IMR-90 (cell line): ENCODE data around the gene CXADR. TPM values are rescaled to one million over a fixed set of nuclear protein-coding genes. Genes with fewer than 3 reads are reported as not detected.

Source experiments
- ATAC-seq: fragments of 200-7000 bp; cut with Tn5 transposase; 2 replicates; pipeline ENCODE4 v1.9.1; 2020; ENCODE audit warnings: low read depth, mild to moderate bottlenecking, moderate library complexity
- BruUV-seq: library from RNA; stranded (reverse); fragments of 400-500 nt; replicated peaks from 2 replicates; lab custom pipeline; 2021; lab: Mats Ljungman, UMichigan
- CTCF ChIA-PET: fragments of 300-600 bp; formaldehyde crosslinking; extraction: SDS; loops from one replicate; lab custom pipeline; 2021; ENCODE audit warnings: antibody characterized with exemption; lab: Yijun Ruan, JAX
- POLR2A ChIA-PET: fragments of 300-600 bp; sonication (Branson Sonifier 250); formaldehyde crosslinking; loops from one replicate; lab custom pipeline; 2022; ENCODE audit warnings: antibody characterized with exemption; ENCODE audit not compliant: unreplicated experiment; lab: Charles Lee
- DNase-seq: peaks from one replicate; pipeline ENCODE4 v3.0.0; 2013
- H2AFZ ChIP-seq: replicated peaks from 2 replicates; pipeline ENCODE3; 2013; ENCODE audit warnings: low read length, mild to moderate bottlenecking; ENCODE audit not compliant: poor library complexity
- H2AK5ac ChIP-seq: 2 replicates; pipeline ENCODE4 v1.6.1; 2013; ENCODE audit warnings: low read depth, low read length, inconsistent platforms
- H2AK9ac ChIP-seq: replicated peaks from 2 replicates; pipeline ENCODE3; 2013; ENCODE audit warnings: mild to moderate bottlenecking, low read depth, low read length, moderate library complexity; ENCODE audit not compliant: poor library complexity
- H2BK120ac ChIP-seq: 2 replicates; pipeline ENCODE4 v1.6.1; 2013; ENCODE audit warnings: low read depth, low read length, inconsistent platforms
- H2BK15ac ChIP-seq: 3 replicates; pipeline ENCODE4 v1.6.1; 2013; ENCODE audit warnings: low read depth, low read length, inconsistent platforms
- H2BK20ac ChIP-seq: 2 replicates; pipeline ENCODE4 v1.6.1; 2013; ENCODE audit warnings: low read depth, mild to moderate bottlenecking, inconsistent platforms, low read length, moderate library complexity
- H2BK5ac ChIP-seq: 2 replicates; pipeline ENCODE4 v1.6.1; 2013; ENCODE audit warnings: mild to moderate bottlenecking, low read depth, low read length, inconsistent platforms; ENCODE audit not compliant: poor library complexity, severe bottlenecking
- H3K14ac ChIP-seq: replicated peaks from 2 replicates; pipeline ENCODE4 v1.6.1; 2013; ENCODE audit warnings: low read depth, low read length, inconsistent platforms
- H3K18ac ChIP-seq: 2 replicates; pipeline ENCODE4 v1.6.1; 2013; ENCODE audit warnings: low read depth, low read length, control low read depth
- H3K23ac ChIP-seq: 2 replicates; pipeline ENCODE4 v1.6.1; 2013; ENCODE audit warnings: low read depth, low read length, inconsistent platforms
- H3K27ac ChIP-seq: 2 replicates; pipeline ENCODE4 v1.5.1; 2013; ENCODE audit warnings: mild to moderate bottlenecking, control low read depth, low read length; ENCODE audit not compliant: insufficient read depth
- H3K27me3 ChIP-seq: 2 replicates; pipeline ENCODE4 v1.6.1; 2013; ENCODE audit warnings: low read length; ENCODE audit not compliant: control insufficient read depth, insufficient read depth
- H3K36me3 ChIP-seq: 2 replicates; pipeline ENCODE4 v1.6.1; 2013; ENCODE audit warnings: low read length, mixed read lengths; ENCODE audit not compliant: control insufficient read depth, insufficient read depth
- H3K4ac ChIP-seq: 2 replicates; pipeline ENCODE4 v1.6.1; 2013; ENCODE audit warnings: low read depth, low read length, inconsistent platforms
- H3K4me1 ChIP-seq: 2 replicates; pipeline ENCODE4 v1.6.1; 2013; ENCODE audit warnings: low read length, mixed read lengths; ENCODE audit not compliant: control insufficient read depth, insufficient read depth
- H3K4me2 ChIP-seq: 2 replicates; pipeline ENCODE4 v1.6.1; 2013; ENCODE audit warnings: low read depth, mild to moderate bottlenecking, control low read depth, low read length, moderate library complexity
- H3K4me3 ChIP-seq: 2 replicates; pipeline ENCODE4 v1.5.1; 2013; ENCODE audit warnings: low read depth, mild to moderate bottlenecking, control low read depth, low read length, moderate library complexity; ENCODE audit not compliant: insufficient read depth
- H3K56ac ChIP-seq: 2 replicates; pipeline ENCODE4 v1.6.1; 2013; ENCODE audit warnings: low read length, inconsistent platforms; ENCODE audit not compliant: insufficient read depth; ENCODE audit errors: extremely low read depth
- H3K79me1 ChIP-seq, 2 experiments: 2 replicates each; pipeline ENCODE4 v1.6.1; 2013; ENCODE audit warnings: low read length in 2 of 2, inconsistent platforms in 1 of 2, low read depth in 1 of 2
- H3K9ac ChIP-seq: 2 replicates; pipeline ENCODE4 v1.6.1; 2013; ENCODE audit warnings: low read depth, low read length, control low read depth
- H3K9me1 ChIP-seq: 2 replicates; pipeline ENCODE4 v1.6.1; 2013; ENCODE audit warnings: low read length, inconsistent platforms; ENCODE audit not compliant: insufficient read depth
- H3K9me3 ChIP-seq: 2 replicates; pipeline ENCODE4 v1.6.1; 2013; ENCODE audit warnings: low read length; ENCODE audit not compliant: control insufficient read depth, insufficient read depth
- H4K20me1 ChIP-seq: 2 replicates; pipeline ENCODE4 v1.6.1; 2013; ENCODE audit warnings: low read length, inconsistent platforms; ENCODE audit not compliant: insufficient read depth
- H4K5ac ChIP-seq: 2 replicates; pipeline ENCODE4 v1.6.1; 2013; ENCODE audit warnings: mild to moderate bottlenecking, low read depth, low read length, control low read depth
- H4K8ac ChIP-seq, 2 experiments: 2 replicates each; pipeline ENCODE4 v1.6.1; 2013; ENCODE audit warnings: low read depth in 2 of 2, low read length in 2 of 2, control low read depth in 1 of 2, inconsistent platforms in 1 of 2
- H4K91ac ChIP-seq: 2 replicates; pipeline ENCODE4 v1.6.1; 2013; ENCODE audit warnings: low read depth, low read length, inconsistent platforms; ENCODE audit not compliant: insufficient read depth
- CHD1 ChIP-seq: IDR thresholded peaks from 2 replicates; pipeline ENCODE4 v1.6.1; 2012; ENCODE audit warnings: low read depth, low read length, improper control_type of control experiment
- FOS ChIP-seq: fragments of 150-350 bp; IDR thresholded peaks from 2 replicates; pipeline ENCODE4 v1.6.1; 2016; ENCODE audit warnings: low read depth, low read length
- MAFK ChIP-seq: IDR thresholded peaks from 2 replicates; pipeline ENCODE4 v1.6.1; 2012; ENCODE audit warnings: low read depth, low read length, improper control_type of control experiment
- MAZ ChIP-seq: IDR thresholded peaks from 2 replicates; pipeline ENCODE4 v1.6.1; 2012; ENCODE audit warnings: low read depth, mild to moderate bottlenecking, low read length, improper control_type of control experiment, moderate library complexity, borderline replicate concordance
- POLR2A ChIP-seq: IDR thresholded peaks from 2 replicates; pipeline ENCODE4 v1.6.1; 2012; ENCODE audit warnings: mild to moderate bottlenecking, low read depth, low read length
- RCOR1 ChIP-seq: IDR thresholded peaks from 2 replicates; pipeline ENCODE4 v1.6.1; 2012; ENCODE audit warnings: mild to moderate bottlenecking, low read length, improper control_type of control experiment; ENCODE audit not compliant: insufficient replicate concordance
- RFX5 ChIP-seq: IDR thresholded peaks from 2 replicates; pipeline ENCODE4 v1.8.0; 2012; ENCODE audit warnings: low read depth, mild to moderate bottlenecking, low read length, moderate library complexity
- WGBS, 2 experiments: methylation state at CpG; one replicate each; pipeline versions ENCODE4 v1.1.5 to v1.1.7; 2013; ENCODE audit warnings: missing lambda C conversion rate in 2 of 2; ENCODE audit not compliant: insufficient read length in 1 of 2; ENCODE audit errors: extremely low coverage in 2 of 2; 5-methylcytosine and 5-hydroxymethylcytosine counted together
- dilution Hi-C: fragments of 300-500 bp; cut with HindIII; formaldehyde crosslinking; loops from one replicate; pipeline ENCODE4 v1.14.3; 2018; ENCODE audit warnings: low sequenced_read_pairs; ENCODE audit not compliant: unreplicated experiment
- in situ Hi-C: fragments of 300-500 bp; cut with MboI; formaldehyde crosslinking; loops from 3 replicates; pipeline ENCODE4 v1.14.3; 2019; ENCODE audit warnings: low sequenced_read_pairs, inconsistent platforms, mixed read lengths
- intact Hi-C: fragments of 100-400 bp; cut with micrococcal nuclease; formaldehyde crosslinking; loops from 2 replicates; pipeline ENCODE4 v1.10.0; 2022
- polyA plus RNA-seq, 3 experiments: library from polyadenylated mRNA; depleted of rRNA; stranded (reverse); fragments of >200 nt; gene quantifications; 2 replicates each; pipeline ENCODE4 v1.2.3, GENCODE V29; 2012; ENCODE audit warnings: low replicate concordance in 1 of 3
- total RNA-seq: library from RNA; depleted of rRNA; stranded (reverse); fragments of >200 nt; gene quantifications from 2 replicates; pipeline ENCODE4 v1.2.3, GENCODE V29; 2012

CXADR gene
- total and polyA plus RNA-seq, 2 of the 4 experiments (the other 2 are of a cell fraction) = 0.21 to 1.1 TPM

GRCh38 chr21:17542371-17543011 lies 29.6 kb downstream of the CXADR start:
- DNase-seq = no peak
- no CpG with 5 or more reads among the region's 5 CpGs for WGBS, 2 experiments
- BruUV-seq = no TSS peak
- H3K9ac ChIP-seq = no peak overlapping the region
- H4K8ac ChIP-seq = no peak overlapping the region
- no peak overlapping the region for H2BK5ac ChIP-seq
- no peak overlapping the region for H3K27ac ChIP-seq
- H3K4ac ChIP-seq = no peak overlapping the region
- no peaks in the 10 kb centered on the region for H3K36me3 ChIP-seq
- ATAC-seq = no peak
- H3K9me1 ChIP-seq = no peaks in the 10 kb centered on the region
- H3K9me3 ChIP-seq = no peaks in the 10 kb centered on the region
- H3K4me1 ChIP-seq = no peaks in the 10 kb centered on the region
- H3K79me1 ChIP-seq = no peaks in the 10 kb centered on the region
- H2AK9ac ChIP-seq = no peak overlapping the region
- H2BK20ac ChIP-seq = no peak overlapping the region
- TF ChIP-seq RFX5 (no peak), CHD1 (no peak), RCOR1 (no peak), MAFK (no peak), MAZ (no peak), FOS (no peak), POLR2A (no peak)
- H4K5ac ChIP-seq = no peak overlapping the region
- ChIA-PET POLR2A (interaction anchor here (0.5 kb wide), 1 partner anchor 51 kb away, joined by 3 read pairs; no protein-coding TSS in a partner anchor), CTCF (no interaction called here)
- no peak overlapping the region for H4K91ac ChIP-seq
- H2AK5ac ChIP-seq = no peak overlapping the region
- H3K4me3 ChIP-seq = no peak overlapping the region
- no peak overlapping the region for H3K18ac ChIP-seq
- no peak overlapping the region for H3K4me2 ChIP-seq
- no peak overlapping the region for H2BK15ac ChIP-seq
- H3K23ac ChIP-seq = no peak overlapping the region
- H3K14ac ChIP-seq = no peak overlapping the region
- H2BK120ac ChIP-seq = no peak overlapping the region
- intact Hi-C loops = no loop called here
- H2AFZ ChIP-seq = no peak overlapping the region
- no peaks in the 10 kb centered on the region for H4K20me1 ChIP-seq
- H3K56ac ChIP-seq = no peak overlapping the region
- H3K27me3 ChIP-seq = peaks cover 5% of the 10 kb centered on the region
- dilution Hi-C loops = no loop called here
- in situ Hi-C loops = no loop called here
